ENCODE measurements around the gene INPP5A. TPM values are rescaled to one million over a fixed set of nuclear protein-coding genes. Genes with fewer than 3 reads are reported as not detected.

Gene INPP5A
- total and polyA plus RNA-seq, 10 of the 15 experiments (the other 5 are each of a cell fraction or from before 2014, with no cell fraction given) = 0.52 to 15.0 (median 6.3) TPM

- no peak for TF ChIP-seq FOS (IDR thresholded peaks at IDR 0.05; ENCODE audit: borderline replicate concordance, extremely low read depth, insufficient read length)
- no peak for TF ChIP-seq NR2C1 (IDR thresholded peaks at IDR 0.05)
Measured at GRCh38 chr10:132577350-132578003, 39.9 kb downstream of the INPP5A start (continued).

- Histone ChIP-seq H3K27me3 (replicated peaks in 1 of 2; ENCODE audit: control insufficient read depth in 2 of 2, insufficient read depth in 2 of 2, low read length in 1 of 2) (no peaks in the 10 kb centered on the region), H3K4me1 (ENCODE audit: control insufficient read depth, insufficient read depth, low read length) (peaks cover 20% of the 10 kb centered on the region), H3K4me3 (no peak overlapping the region), H3K4me2 (ENCODE audit: control insufficient read depth, insufficient read depth) (no peak overlapping the region), H3K27ac (ENCODE audit: control insufficient read depth, insufficient read depth) (no peak overlapping the region), H3K9me3 (replicated peaks; ENCODE audit: control insufficient read depth, insufficient read depth, low read length) (no peaks in the 10 kb centered on the region), H3K36me3 (ENCODE audit: control insufficient read depth in 2 of 2, insufficient read depth in 2 of 2, low read length in 1 of 2) (no peaks in the 10 kb centered on the region; a peak in 1 of 4 replicates), H4K20me1 (ENCODE audit: control insufficient read depth, insufficient read depth) (no peaks in the 10 kb centered on the region), H2AFZ (ENCODE audit: control insufficient read depth, low read depth, low read length) (no peak overlapping the region), H3K79me2 (ENCODE audit: control insufficient read depth, insufficient read depth, low read length) (no peaks in the 10 kb centered on the region; the same call in 1 of the 2 replicates), H3K9ac (ENCODE audit: control insufficient read depth, insufficient read depth, low read length) (no peak overlapping the region)
- in situ Hi-C loops (cut with MboI) (no loop called here), intact Hi-C loops (cut with micrococcal nuclease; ENCODE audit: unreplicated experiment) (loop anchor here (5.0 to 10.0 kb wide), 2 partner anchors 121 to 254 kb away; no protein-coding TSS in a partner anchor)
- ATAC-seq = no peak
- no TSS peak for BruUV-seq (replicated peaks)
- ChIA-PET SMC1A (ENCODE audit: uncharacterized antibody, unreplicated experiment) (interaction anchor here (1.4 kb wide), 1 partner anchor 119 kb away, joined by 3 read pairs; no protein-coding TSS in a partner anchor), POLR2A (interaction anchor here (1.2 kb wide), 1 partner anchor 10 kb away, joined by 6 read pairs; no protein-coding TSS in a partner anchor), RAD21 (ENCODE audit: unreplicated experiment) (no interaction called here), CTCF (no interaction called here)
- no peak for TF ChIP-seq KDM1A (IDR thresholded peaks at IDR 0.05; ENCODE audit: borderline replicate concordance)
- TF ChIP-seq KLF5 (IDR thresholded peaks at IDR 0.05; ENCODE audit: partially characterized antibody) = no peak
- no peak for TF ChIP-seq ZNF384 (IDR thresholded peaks at IDR 0.05; ENCODE audit: borderline replicate concordance, low read depth, low read length)
- no peak for TF ChIP-seq IRF5 (IDR thresholded peaks at IDR 0.05; ENCODE audit: borderline replicate concordance)
- TF ChIP-seq ZBTB11 (CRISPR knock-in tag; IDR thresholded peaks at IDR 0.05) = no peak
- TF ChIP-seq CHD1 (IDR thresholded peaks at IDR 0.05; ENCODE audit: low read depth, low read length) = no peak
- TF ChIP-seq CREB1 (IDR thresholded peaks at IDR 0.05; ENCODE audit: low read depth) = no peak
- TF ChIP-seq CEBPB (IDR thresholded peaks at IDR 0.05; ENCODE audit: borderline replicate concordance in 1 of 2, low read depth in 2 of 2, low read length in 2 of 2) = no peak
- TF ChIP-seq ESRRA (IDR thresholded peaks at IDR 0.05; ENCODE audit: low read length) = no peak
- TF ChIP-seq SMAD5 (IDR thresholded peaks at IDR 0.05; ENCODE audit: low read depth) = no peak
- no peak for TF ChIP-seq SUZ12 (IDR thresholded peaks at IDR 0.05; ENCODE audit: unreplicated experiment)
- no peak for DNase-seq (ENCODE audit: low read depth, low spot score)
- WGBS (ENCODE audit: insufficient coverage, insufficient replicate concordance, low lambda C conversion rate, missing lambda C conversion rate) = 84% methylated on average over 17 of the region's 19 CpGs
- no peak for FAIRE-seq
Measured at GRCh38 chr10:132578287-132578951, 40.8 kb downstream of the INPP5A start.

Measured in GM12878 (cell line).